SIG-M5 (cell line): ENCODE results near the gene MYBPC3.

Experiments
- DNase-seq: peaks from one replicate; lab custom pipeline; 2025; lab: John Stamatoyannopoulos, UW

MYBPC3 gene

DNA sequence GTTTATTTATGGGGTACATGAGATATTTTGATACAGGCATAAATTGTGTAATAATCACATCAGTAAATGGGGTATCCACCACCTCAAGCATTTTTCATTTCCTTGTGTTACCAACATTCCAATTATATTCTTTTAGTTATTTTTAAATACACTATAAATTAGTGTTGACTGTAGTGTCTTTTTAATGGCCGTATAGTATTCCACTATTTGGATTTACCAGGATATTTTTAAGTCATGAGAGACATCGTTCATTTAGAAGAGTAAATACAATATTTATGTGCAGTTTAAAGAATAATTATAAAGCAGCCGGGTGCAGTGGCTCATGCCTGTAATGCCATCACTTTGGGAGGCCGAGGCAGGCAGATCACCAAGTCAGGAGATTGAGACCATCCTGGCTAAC is 32.0 kb upstream of the MYBPC3 start:
- DNase-seq = no peak

DNA sequence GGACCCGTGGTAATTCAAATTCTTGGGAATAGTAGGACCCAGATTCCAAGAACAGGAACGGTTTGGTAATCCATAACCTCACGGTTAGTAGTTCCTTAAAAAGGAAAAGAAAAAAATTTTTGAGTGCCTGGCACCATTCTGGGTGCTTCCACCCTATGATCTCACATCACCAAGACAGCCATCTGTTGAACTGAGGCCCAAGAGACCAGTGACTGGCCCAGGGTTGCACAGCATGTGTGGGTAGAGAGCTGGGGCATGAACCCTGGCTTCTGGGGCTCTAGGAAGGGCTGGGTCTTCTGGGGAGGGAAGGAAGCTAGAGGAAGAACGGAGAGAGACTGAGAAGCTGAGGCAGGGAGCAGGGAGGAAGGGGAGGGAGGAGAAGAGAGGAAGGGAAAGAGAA is 30.6 kb upstream of the MYBPC3 start:
- DNase-seq = no peak

DNA sequence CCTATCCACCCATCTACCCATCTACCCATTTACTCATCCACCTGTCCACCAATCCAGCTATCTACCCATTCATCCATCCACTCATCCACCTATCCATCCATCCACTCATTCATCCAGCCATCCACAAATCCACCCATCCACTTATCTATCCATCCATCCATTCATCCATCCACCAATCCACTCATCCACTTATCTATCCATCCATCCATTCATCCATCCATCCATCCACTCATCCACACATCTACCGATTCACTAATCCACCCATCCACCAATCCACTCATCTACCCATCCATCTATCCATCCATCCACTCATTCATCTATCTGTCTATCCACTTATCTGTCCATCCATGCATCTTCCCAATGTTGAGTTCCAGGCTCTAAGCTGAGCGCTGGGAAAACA is 27.6 kb upstream of the MYBPC3 start:
- no peak for DNase-seq

DNA sequence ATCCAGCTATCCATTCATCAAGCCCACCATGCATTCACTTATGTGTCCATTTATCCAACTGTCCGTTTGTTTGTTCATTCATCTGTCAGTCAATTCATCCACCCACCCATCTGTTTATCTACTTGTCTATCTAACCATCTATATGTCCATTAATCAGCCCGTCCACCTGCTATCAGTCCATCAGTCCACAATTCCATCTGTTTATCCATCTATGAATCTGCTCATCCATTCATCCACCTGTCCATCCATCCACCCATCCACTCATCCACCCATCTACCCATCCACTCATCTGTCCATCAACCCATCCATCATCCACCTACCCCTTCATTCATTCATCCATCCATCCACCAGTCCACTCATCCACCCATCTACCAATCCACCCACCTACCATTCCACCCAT is 26.8 kb upstream of the MYBPC3 start:
- DNase-seq = no peak

DNA sequence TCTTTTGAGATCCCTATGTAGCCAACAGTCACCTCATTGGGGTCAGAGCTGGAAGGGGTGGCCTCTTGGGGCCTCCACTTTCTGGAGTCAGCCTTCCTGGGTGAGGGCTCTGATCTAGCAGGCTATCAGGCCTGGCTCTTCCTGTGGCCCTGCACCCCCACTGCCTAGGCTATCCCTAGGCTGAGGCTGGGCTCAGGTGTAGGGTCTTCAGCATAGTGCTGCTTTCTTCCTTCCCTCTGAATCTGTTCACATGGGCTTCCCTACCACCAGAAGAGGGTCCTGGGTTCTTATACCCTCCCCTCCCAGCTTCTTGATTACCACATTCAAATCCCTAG is 26.3 kb upstream of the MYBPC3 start:
- DNase-seq = no peak

DNA sequence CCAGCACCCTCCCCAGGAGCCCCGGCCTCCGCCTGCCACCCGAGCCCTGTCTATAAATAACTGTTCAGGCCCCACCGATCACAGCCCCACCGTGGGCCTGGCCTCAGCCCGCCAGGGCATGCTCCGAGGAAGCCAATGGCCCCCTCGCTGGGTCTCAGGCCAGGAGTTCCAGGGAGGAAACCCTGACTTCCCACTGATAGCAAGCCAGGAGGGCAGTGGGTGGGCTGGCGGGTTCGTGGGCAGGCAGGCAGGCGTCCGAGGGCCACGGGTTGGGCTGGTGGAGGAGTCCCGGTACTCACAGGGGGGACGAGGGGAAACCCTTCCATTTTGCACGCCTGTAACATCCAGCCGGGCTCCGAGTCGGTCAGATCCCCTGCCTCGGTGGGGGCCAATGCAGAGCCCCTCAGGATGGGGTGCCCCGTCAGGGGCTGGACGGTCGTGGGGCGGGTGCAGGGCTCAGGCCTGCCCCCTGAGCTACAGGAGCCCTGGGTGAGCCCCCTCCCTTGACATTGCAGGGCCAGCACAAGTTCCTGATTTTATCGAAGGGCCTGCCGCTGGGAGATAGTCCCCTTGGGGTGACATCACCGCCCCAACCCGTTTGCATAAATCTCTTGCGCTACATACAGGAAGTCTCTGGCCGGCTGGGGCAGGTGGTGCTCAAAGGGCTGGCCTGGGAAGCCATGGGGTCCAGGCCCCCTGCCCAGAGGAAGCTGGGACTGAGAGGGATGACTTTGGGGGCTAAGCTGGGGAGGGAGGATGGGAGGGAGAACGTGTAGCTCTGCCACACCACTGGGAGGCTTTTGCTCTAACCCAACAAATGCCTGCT is 25.7 kb upstream of the MYBPC3 start, which contains the start of gene SPI1:
Gene SPI1 (minus strand): TSS at position 538 of the 826 bp plus-strand sequence. CDS start 194 bp downstream, at position 344.
- DNase-seq = peak; percentile 51

DNA sequence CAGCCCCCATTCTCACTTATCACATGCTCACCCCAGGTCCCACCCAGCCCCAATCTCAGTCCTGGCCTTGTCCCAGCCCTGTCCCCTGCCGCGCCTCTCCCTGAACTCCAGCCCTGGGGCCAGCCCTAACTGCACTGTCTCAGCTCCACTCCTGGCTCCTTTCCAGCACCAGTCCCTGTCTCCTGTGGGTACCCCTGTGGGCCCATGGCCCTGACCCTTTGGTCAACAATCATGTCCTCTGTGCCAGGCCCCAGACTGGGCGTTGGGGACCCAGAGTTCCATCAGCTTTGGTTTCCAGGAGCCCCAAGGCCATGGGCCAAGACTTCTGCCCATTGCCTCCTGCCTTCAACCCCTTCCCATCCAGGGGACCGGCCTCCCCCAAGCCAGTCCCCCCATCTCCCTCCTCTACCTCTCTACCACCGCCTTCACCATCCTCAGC is 25.1 kb upstream of the MYBPC3 start:
- no peak for DNase-seq

DNA sequence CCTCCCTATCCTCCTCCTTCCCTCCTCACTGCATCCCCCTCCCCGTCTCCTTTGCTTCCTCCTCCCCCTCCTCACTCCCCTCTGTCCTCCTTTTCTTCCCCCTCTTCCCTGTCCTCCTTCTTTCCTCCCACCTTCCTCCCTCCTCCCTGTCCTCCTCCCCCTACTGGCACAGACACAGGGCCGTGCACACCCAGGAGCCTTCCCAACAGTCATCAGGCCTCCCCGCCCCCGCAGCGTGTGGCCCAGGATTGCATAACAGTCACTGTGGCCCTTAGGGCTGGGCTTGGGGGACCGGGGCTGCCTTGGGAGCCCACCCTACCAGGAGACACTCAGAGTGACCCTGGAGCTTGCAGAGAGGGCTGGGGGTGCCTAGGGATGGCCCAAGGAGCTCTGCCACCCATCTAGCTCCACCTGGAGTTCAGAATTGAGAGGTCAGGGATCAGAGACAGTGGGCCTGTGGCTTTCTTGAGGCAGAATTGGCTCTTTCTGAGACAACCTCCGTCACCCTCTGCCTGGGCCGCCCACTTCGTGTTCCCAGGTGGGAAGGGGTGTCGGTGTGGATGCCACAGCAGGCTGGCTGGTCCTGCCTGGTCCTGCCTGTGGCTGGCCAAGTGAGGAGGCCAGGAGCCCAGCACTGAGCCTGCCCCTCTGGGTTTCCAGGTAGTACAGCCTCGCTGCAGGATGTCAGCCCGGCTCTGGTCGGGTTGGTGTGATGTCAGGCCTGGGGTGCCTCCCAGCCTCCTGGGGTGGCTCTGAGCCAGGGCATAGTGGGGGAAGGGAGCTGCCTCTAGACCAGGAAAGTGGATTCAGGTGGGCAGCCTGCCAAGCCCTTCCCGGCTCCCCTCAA is 24.2 kb upstream of the MYBPC3 start:
- DNase-seq = peak; percentile 13

DNA sequence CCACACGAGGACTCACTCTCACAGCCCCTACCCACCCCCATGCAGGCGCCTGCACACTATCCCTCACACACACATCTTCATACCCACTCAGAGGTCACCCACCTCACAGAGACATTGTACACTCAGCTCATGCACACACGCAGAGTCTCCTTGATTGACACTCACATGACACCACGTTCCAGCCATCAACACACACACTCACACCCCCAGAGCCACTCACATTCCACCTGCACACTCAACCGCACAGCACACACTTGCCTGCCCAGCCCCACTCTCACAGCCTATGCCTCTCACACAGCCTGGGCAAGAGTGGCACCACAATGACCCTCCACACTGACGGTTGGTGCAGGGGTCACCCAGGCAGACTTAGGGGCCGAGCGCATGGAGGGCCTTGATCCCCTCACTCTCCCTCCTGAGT is 23.6 kb upstream of the MYBPC3 start:
- DNase-seq = no peak

DNA sequence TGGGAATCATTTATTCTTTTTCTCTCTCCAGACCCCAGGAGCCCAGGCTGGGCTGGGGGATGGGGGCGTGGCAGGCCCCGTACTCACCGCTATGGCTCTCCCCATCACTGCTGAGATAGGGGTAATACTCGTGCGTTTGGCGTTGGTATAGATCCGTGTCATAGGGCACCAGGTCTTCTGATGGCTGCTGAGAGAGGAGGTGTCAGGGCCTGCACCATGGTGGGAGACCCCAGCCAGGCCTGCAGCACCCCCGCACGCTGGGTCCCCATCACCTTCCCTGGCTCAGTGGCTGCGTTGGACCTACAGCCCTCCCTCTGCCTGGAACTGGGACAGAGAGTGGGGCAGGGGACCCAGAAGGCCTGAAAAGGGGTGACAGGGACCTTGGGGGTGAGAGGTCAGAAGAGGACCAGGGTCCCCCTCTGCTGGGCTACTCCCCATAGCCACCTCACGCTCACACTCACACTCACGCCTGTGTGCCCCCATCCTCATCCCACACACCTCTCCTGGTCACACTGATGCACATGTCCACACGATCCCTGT is 23.1 kb upstream of the MYBPC3 start:
- DNase-seq = no peak

DNA sequence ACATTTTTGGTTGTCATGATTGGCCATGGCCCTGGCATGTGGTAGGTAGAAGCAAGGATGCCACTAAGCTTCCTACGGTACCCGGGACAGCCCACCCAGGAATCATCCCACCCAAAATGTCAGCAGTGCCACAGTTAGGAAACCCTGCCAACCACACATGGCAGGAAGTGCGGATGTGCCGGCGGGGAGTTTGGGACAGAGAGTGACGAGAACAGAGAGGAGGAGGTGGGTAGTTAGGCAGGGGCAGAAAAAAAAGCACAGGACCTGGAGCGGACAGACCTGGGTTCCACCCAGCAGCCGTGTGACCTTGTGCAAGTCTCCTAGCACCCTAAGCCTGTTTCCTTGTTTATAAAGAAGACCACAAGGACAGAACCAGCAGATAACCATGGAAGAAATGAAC is 22.5 kb upstream of the MYBPC3 start:
- DNase-seq = no peak

DNA sequence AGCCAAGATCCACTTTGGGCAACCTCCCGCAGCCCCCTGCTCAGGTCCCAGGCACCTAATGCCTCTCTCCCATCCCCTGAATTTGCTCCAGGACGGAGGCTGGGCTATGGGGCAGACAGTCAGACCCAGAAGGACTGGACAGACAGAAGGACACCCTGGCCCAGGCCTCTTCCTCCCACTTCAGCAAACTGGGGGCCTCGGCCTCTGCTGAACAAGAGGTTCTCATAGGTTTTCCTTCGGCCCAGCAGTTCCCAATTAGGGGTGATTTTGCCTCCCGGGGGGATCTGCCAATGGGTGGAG is 22.2 kb upstream of the MYBPC3 start:
- no peak for DNase-seq

DNA sequence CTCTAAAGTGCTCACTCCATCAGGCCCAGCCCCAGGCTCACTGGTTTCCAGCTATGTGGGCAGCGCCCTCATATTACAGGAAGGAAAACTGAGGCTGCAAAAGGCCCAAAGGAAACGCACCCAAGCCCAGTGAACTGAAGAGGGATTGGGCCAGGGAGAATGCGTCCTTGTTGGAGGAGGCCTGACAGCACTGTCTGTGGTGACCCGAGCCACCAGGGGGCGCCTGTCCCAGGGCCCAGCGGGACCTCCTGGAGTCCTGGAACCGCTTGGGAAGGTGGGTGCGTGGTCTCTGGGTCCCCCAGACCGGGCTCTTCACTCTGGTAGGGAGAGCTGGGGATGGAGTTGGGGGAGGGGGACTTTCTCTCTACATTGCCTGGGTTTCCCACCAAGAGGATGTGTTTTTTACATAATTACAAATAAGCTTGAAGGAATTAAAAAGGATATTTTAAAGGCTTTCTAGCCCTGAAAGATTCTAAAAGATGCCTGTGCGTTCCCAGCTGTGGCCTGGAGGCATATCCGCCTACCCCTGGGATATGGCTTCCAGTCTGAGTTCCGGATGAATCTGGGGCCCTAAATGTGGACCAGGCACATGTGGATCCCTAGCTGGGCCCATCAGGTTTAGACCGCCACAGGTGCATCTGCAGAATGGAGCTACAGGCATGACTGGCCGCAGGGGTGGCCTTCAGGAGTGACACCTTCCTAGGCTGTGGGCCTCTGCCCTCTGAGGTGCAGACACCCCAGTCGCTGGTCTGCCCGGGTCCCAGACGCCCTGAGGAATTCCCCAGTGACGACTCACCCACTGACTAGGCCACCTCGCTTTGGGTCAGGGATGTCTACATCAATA is 21.6 kb upstream of the MYBPC3 start:
- DNase-seq = no peak

DNA sequence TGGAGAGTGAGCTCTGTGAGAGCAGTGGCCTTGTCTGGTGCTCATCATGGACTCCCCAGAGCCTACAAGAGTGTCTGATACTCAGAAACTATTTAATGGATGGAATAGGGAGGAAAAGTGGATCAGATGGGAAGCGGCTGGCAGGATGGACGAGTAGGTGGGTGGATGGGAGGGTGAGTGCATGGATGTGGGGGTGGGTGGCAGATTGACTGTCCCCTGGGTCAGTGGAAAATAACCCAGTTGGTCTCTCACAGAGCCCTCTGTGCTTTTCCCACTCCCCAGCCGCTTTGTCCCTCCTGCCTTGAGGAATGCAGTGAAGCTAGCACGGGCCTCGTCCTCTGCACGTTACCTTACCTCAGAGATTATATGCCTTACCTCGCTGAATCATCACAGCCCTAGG is 19.9 kb upstream of the MYBPC3 start:
- DNase-seq = no peak

DNA sequence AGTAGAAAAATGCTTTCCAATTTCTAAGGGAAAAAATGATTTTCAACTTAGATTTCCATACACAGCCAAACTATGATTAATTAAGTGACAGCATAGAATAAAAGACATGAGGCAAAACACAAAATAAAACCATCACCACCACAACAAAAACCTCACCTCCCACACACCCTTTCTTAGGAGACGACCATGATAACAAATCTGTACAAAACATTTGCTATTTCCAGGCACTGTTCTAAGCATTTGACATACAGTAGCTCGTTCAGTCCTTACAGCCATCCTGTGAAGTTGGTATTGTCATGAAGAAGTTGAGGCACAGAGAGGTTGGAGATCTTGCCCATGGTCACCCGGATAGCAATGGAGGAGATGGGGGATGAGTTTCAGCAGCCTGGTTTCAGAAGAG is 17.2 kb upstream of the MYBPC3 start:
- DNase-seq = no peak

DNA sequence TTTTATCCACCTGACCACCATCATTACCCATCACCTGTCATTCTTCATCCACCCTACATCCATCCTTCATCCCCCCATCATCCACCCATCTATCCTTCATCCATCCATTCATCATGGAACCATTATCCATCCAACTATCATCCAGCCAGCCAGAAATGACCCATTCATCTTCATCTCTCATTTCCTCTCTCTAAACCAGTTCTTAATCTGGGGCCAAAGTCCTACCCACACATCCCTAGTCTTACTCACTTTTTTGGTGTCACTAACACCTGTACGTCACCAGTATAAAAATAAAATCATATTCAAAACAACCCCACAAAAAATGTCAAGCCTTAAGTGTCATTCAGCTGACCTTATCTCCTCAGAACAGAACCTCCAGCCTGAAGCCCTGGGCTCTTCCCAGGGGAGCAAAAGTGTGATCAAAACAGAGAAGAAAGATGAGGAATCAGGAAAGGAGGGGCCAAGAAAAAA is 13.6 kb upstream of the MYBPC3 start:
- DNase-seq = no peak

DNA sequence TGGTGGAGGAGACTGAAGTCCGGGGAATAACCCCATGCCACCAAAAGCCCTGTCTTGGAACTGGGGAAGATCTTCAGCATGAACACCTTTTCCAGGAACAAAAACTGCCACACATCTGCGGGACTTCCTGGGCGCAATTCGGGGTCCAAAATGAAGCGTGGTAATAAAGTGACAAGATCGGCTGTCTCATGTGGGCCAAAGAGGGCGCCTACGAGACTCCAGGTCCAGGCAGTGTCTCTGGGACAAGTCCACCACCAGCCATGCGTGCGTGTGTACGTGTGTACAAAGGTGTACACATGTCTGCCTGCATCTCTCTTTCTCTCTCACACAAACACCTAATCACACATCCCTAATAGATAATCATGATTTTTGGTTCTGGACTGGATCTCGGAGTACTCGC is 8.9 kb upstream of the MYBPC3 start:
- DNase-seq = no peak

DNA sequence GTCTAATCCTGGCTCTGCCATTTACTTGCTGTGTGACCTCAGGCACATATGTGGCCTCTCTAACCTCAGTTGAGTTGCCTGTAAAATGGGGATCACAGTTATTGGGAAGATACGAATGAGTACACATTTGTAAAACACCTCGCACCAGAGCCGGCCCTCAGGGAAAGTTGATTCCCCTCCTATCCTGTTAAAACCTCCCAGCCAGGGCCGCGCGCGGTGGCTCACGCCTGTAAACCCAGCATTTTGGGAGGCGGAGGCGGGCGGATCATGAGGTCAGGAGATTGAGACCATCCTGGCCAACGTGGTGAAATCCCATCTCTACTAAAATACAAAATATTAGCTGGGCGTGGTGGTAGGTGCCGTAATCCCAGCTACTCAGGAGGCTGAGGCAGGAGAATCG is 7.8 kb upstream of the MYBPC3 start:
- DNase-seq = no peak

DNA sequence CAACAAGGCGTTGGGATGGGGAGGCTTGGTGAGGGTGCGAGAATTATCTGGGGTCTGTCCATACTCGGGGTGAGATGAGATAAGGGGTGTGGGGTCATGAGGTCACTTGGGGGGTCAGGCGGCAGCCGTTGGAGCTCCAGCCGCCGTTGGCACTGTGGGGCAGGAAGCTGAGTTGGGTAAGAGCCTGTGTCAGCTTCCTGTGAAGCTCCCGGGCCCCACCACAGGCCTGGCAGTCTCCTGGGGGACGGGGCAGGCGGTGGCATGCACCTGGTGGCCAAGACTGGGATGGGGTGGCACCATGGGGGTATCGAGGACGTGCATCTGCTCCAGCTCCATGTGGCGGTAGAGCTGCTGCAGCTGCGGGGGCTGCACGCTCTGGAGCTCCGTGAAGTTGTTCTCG is 7.1 kb upstream of the MYBPC3 start:
- DNase-seq = no peak

DNA sequence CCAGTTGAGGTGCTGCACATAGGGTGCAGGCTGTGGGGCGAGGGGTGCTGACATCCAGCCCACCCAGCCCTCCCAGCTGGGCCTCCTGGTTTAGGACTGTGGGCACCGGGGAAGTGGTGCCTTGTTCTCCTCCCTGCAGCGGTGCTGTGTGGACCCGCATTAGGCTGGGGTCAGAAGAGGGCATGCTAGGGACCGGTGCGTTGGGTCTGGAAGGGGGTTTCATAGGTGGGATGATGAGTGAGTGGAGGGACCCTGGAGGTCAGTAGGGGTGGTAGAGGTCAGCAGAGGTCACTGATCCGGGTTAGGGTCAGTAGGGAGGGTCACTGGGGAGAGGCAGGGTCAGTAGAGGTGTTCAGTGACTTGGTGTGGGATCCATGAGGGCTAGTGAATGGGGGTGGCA is 6.7 kb upstream of the MYBPC3 start:
- no peak for DNase-seq

DNA sequence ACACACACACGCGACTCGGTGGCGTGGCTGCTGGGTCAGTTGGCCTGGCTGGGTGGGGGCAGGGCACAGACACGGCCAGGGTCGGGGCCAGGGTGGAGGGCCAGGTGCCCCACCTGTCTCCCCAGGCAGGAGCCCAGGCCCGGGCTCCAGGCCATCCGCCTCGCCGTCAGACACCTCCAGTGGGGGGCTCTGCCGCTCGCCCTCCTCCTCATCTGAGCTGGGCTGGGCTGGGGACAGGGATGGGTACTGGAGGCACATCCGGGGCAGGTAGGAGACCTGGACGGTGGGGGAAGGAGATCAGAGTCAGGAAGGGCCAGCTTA is 6.2 kb upstream of the MYBPC3 start:
- DNase-seq = no peak

DNA sequence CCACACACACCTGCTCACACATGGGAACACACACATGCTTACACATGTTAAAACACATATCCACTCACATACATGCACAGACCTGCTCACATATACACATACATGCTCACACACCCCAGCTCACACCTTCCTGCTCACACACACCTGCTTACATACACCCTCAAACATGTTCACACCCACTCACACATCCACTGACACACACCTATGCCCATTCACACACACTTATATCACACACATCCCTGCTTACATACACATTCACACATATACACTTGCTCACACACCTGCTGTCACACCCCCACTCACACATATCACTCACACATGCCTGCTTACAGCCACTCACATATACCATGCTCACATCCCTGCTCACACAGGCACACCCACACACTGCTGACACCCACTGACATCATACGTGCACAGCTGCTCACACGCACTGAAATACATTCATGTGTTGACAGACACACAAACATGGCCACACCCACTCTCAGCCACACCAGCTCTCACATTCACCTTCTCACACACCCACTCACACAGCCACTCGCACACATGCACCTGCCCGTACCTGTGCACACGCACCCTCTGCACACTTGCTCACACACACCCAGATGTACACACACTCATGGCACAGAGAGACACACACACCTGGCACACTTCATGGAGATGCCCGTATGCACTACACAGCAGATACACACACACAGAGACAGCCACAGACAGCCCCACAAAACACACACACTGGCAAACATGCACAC is 5.7 kb upstream of the MYBPC3 start:
- no peak for DNase-seq
